Measurements from ENCODE around the gene MRPL41. TPM values are rescaled to one million over a fixed set of nuclear protein-coding genes. Genes with fewer than 3 reads are reported as not detected.

The MRPL41 gene
- total and polyA plus RNA-seq, 2 of the 13 experiments (the other 11 are each of a cell fraction or from before 2014, with no cell fraction given): 20.9 to 54.0 TPM

- TF ChIP-seq ZNF704 (CRISPR knock-in tag; IDR thresholded peaks at IDR 0.05; ENCODE audit: borderline replicate concordance): 0 out of 2 replicates have a peak, but pooled peaks have one; percentile 7
- peak; percentile 54; the same call in 1 of the 2 replicates for TF ChIP-seq MYC (CRISPR knock-in tag; IDR thresholded peaks at IDR 0.05; ENCODE audit: borderline replicate concordance)
- TF ChIP-seq ATRX (CRISPR knock-in tag; IDR thresholded peaks at IDR 0.05; ENCODE audit: borderline replicate concordance): no peak
- no peak for TF ChIP-seq ZHX2 (IDR thresholded peaks at IDR 0.05; ENCODE audit: low read depth)
- no peak for TF ChIP-seq ZHX2 (CRISPR knock-in tag; IDR thresholded peaks at IDR 0.05; ENCODE audit: borderline replicate concordance)
- no peak for TF ChIP-seq ZNF879 (CRISPR knock-in tag; IDR thresholded peaks at IDR 0.05)
- no peak; the same call in 1 of the 2 replicates for TF ChIP-seq ZBED4 (CRISPR knock-in tag; IDR thresholded peaks at IDR 0.05; ENCODE audit: borderline replicate concordance)
- no peak for TF ChIP-seq E2F1 (CRISPR knock-in tag; IDR thresholded peaks at IDR 0.05)
- no peak for TF ChIP-seq PCBP1 (IDR thresholded peaks at IDR 0.05; ENCODE audit: borderline replicate concordance, low read depth, low read length)
- no peak for TF ChIP-seq ZNF180 (CRISPR knock-in tag; IDR thresholded peaks at IDR 0.05; ENCODE audit: borderline replicate concordance, low read depth)
- TF ChIP-seq STAG1 (CRISPR knock-in tag; IDR thresholded peaks at IDR 0.05): peak; percentile 40; the same call in 1 of the 2 replicates
- TF ChIP-seq ZNF616 (CRISPR knock-in tag; IDR thresholded peaks at IDR 0.05; ENCODE audit: low read depth): 0 out of 2 replicates have a peak, but pooled peaks have one; percentile 50
- no peak for TF ChIP-seq HNRNPUL1 (IDR thresholded peaks at IDR 0.05; ENCODE audit: low read depth, low read length)
- TF ChIP-seq MIXL1 (CRISPR knock-in tag; IDR thresholded peaks at IDR 0.05): no peak
- TF ChIP-seq GATAD1 (CRISPR knock-in tag; IDR thresholded peaks at IDR 0.05): peak; percentile 85
- no peak for TF ChIP-seq MBD4 (IDR thresholded peaks at IDR 0.05; ENCODE audit: borderline replicate concordance, low read length)
- no peak for TF ChIP-seq NKX3-1 (CRISPR knock-in tag; IDR thresholded peaks at IDR 0.05)
Measured at GRCh38 chr9:137551264-137552021, at the start of gene MRPL41 (continued).

All from HepG2 (cell line).